ENCODE results near the gene CRYBG3.

CRYBG3 gene

GRCh38 chr3:97942801-97943546 is 121.2 kb downstream of the CRYBG3 start:
- H3K27ac ChIP-seq = no peak overlapping the region
- TF ChIP-seq CTCF (IDR thresholded peaks at IDR 0.05) (no peak), ZFX (IDR thresholded peaks at IDR 0.05; ENCODE audit: borderline replicate concordance) (no peak)

GRCh38 chr3:97948351-97949109 is 126.7 kb downstream of the CRYBG3 start:
- TF ChIP-seq ZFX (IDR thresholded peaks at IDR 0.05; ENCODE audit: borderline replicate concordance) (no peak), CTCF (IDR thresholded peaks at IDR 0.05) (no peak)
- H3K27ac ChIP-seq = 0 out of 2 replicates have a peak overlapping the region, but pooled peaks have one; percentile 19

GRCh38 chr3:97949110-97949485 is 127.3 kb downstream of the CRYBG3 start:
- no peak for TF ChIP-seq ZFX (IDR thresholded peaks at IDR 0.05; ENCODE audit: borderline replicate concordance)
- no peak for TF ChIP-seq CTCF (IDR thresholded peaks at IDR 0.05)

GRCh38 chr3:97949743-97950142 is 127.9 kb downstream of the CRYBG3 start:
- no peak overlapping the region for H3K27ac ChIP-seq
- no peak for TF ChIP-seq CTCF (IDR thresholded peaks at IDR 0.05)
- TF ChIP-seq ZFX (IDR thresholded peaks at IDR 0.05; ENCODE audit: borderline replicate concordance) = no peak

More at GRCh38 chr3:97949110-97949485, 127.3 kb downstream of the CRYBG3 start:
- H3K27ac ChIP-seq = no peak overlapping the region

- TF ChIP-seq ZFX (IDR thresholded peaks at IDR 0.05; ENCODE audit: borderline replicate concordance) = no peak
- no peak for TF ChIP-seq CTCF (IDR thresholded peaks at IDR 0.05)
- H3K27ac ChIP-seq = no peak overlapping the region
These were observed 128.5 kb downstream of the CRYBG3 start for GRCh38 chr3:97950360-97950759.

GRCh38 chr3:97952280-97952679 is 130.5 kb downstream of the CRYBG3 start:
- no peak overlapping the region for H3K27ac ChIP-seq
- TF ChIP-seq CTCF (IDR thresholded peaks at IDR 0.05) = no peak
- TF ChIP-seq ZFX (IDR thresholded peaks at IDR 0.05; ENCODE audit: borderline replicate concordance) = no peak

- TF ChIP-seq CTCF (IDR thresholded peaks at IDR 0.05) (no peak), ZFX (IDR thresholded peaks at IDR 0.05; ENCODE audit: borderline replicate concordance) (no peak)
- no peak overlapping the region for H3K27ac ChIP-seq
These were observed 131.1 kb downstream of the CRYBG3 start for GRCh38 chr3:97952872-97953271.
